ENCODE measurements around the gene MAP7D3. TPM values are rescaled to one million over a fixed set of nuclear protein-coding genes. Genes with fewer than 3 reads are reported as not detected.
A peak's percentile ranks its signal among the peaks of the same experiment; 100 is the strongest.

Gene MAP7D3
- total RNA-seq, 4 donors from 2014 or later: 2.2 to 10.9 (median 5.2) TPM

DNA sequence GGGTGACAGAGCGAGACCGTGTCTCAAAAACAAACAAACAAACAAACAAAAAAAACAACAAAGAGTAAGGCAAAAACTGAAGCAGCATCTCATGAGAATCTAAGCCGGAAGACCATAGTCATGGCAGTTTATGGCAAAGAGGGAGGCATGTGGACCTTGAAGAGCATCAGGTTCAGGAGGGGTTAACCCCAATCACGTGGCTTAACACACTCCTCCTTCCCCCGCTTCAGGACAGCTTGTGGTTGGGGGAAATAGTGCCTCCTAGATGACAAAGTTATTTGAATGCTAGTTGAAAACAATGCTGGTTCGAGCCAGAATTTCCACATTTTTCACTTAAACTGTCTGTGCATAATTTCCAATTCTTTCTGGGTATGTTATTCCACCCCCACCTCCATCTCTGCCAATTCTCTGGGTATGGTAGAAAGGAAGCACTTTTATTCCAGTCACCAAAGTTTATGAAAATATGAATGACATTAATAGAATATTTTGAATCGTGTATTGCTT is 11.7 kb upstream of the MAP7D3 start:
- TF ChIP-seq POLR2AphosphoS5 (IDR thresholded peaks at IDR 0.05): no peak
- no peak for TF ChIP-seq EP300 (IDR thresholded peaks at IDR 0.05; ENCODE audit: low read depth)
- TF ChIP-seq POLR2A (IDR thresholded peaks at IDR 0.05): no peak
- TF ChIP-seq, protein P1, sequence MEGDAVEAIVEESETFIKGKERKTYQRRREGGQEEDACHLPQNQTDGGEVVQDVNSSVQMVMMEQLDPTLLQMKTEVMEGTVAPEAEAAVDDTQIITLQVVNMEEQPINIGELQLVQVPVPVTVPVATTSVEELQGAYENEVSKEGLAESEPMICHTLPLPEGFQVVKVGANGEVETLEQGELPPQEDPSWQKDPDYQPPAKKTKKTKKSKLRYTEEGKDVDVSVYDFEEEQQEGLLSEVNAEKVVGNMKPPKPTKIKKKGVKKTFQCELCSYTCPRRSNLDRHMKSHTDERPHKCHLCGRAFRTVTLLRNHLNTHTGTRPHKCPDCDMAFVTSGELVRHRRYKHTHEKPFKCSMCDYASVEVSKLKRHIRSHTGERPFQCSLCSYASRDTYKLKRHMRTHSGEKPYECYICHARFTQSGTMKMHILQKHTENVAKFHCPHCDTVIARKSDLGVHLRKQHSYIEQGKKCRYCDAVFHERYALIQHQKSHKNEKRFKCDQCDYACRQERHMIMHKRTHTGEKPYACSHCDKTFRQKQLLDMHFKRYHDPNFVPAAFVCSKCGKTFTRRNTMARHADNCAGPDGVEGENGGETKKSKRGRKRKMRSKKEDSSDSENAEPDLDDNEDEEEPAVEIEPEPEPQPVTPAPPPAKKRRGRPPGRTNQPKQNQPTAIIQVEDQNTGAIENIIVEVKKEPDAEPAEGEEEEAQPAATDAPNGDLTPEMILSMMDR (IDR thresholded peaks at IDR 0.05): no peak
- peak overlapping the region in 1 of 4 donors; percentile 37 for H3K27ac ChIP-seq
- in situ Hi-C loops (cut with MboI; ENCODE audit: low pct_ligation_motif_present in 1 of 4, low pct_unique_long_range_greater_than_20kb in 1 of 4, low sequenced_read_pairs in 3 of 4) (loop anchor here in 1 of 4 donors (25.0 kb wide), 1 partner anchor 226 kb away; no protein-coding TSS in a partner anchor), intact Hi-C loops (cut with DNase I; ENCODE audit: low total_unique reads) (no loop called here)
- 64% methylated on average over 7 of the region's 7 CpGs; no CpG with 5 or more reads in 1 of the 2 donors for WGBS, 2 donors (ENCODE audit: low coverage in 1 of 2)
- H3K4me3 ChIP-seq: no peak overlapping the region
- no peaks in the 10 kb centered on the region for H3K9me3 ChIP-seq
- DNase-seq: no peak
- H3K27me3 ChIP-seq: no peaks in the 10 kb centered on the region
- no peaks in the 10 kb centered on the region for H3K4me1 ChIP-seq
- no peaks in the 10 kb centered on the region for H3K36me3 ChIP-seq

- Histone ChIP-seq H3K36me3 (no peaks in the 10 kb centered on the region), H3K27me3 (no peaks in the 10 kb centered on the region), H3K27ac (peak overlapping the region in 1 of 4 donors; percentile 37), H3K4me1 (no peaks in the 10 kb centered on the region), H3K4me3 (no peak overlapping the region), H3K9me3 (no peaks in the 10 kb centered on the region)
- intact Hi-C loops (cut with DNase I; ENCODE audit: low total_unique reads): no loop called here
- TF ChIP-seq, protein P1 (IDR thresholded peaks at IDR 0.05): no peak
- no peak for TF ChIP-seq EP300 (IDR thresholded peaks at IDR 0.05; ENCODE audit: low read depth)
- TF ChIP-seq POLR2AphosphoS5 (IDR thresholded peaks at IDR 0.05): no peak
- no peak for TF ChIP-seq POLR2A (IDR thresholded peaks at IDR 0.05)
- in situ Hi-C loops (cut with MboI; ENCODE audit: low pct_ligation_motif_present in 1 of 4, low pct_unique_long_range_greater_than_20kb in 1 of 4, low sequenced_read_pairs in 3 of 4): loop anchor here in 1 of 4 donors (25.0 kb wide), 1 partner anchor 225 kb away; no protein-coding TSS in a partner anchor
- WGBS, 2 donors (ENCODE audit: low coverage in 1 of 2): 68% methylated on average over 5 of the region's 5 CpGs; no CpG with 5 or more reads in 1 of the 2 donors
- no peak for DNase-seq
These were observed 11.0 kb upstream of the MAP7D3 start for GRCh38 chrX:136262243-136262642.

DNA sequence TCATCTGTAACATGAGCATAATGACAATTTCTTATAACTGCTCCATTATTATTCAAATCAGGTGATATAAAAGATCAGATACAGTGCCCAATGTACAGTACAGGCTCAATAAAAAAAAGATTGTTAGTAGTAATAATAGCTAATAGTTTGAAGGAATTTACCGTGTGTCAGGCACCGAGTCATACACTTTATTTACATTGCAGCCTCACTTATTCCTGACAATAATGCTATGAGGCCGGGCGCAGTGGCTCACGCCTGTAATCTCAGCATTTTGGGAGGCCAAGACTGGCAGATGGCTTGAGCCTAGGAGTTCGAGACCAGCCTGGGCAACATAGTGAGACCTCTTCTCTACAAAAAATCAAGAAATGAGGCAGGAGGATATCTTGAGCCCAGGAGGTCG is 10.1 kb upstream of the MAP7D3 start:
- Histone ChIP-seq H3K36me3 (no peaks in the 10 kb centered on the region), H3K4me3 (no peak overlapping the region), H3K27ac (no peak overlapping the region), H3K27me3 (no peaks in the 10 kb centered on the region), H3K4me1 (no peaks in the 10 kb centered on the region), H3K9me3 (no peaks in the 10 kb centered on the region)
- WGBS, 2 donors (ENCODE audit: low coverage in 1 of 2): 70 to 92% methylated on average over 5 to 7 of the region's 7 CpGs
- TF ChIP-seq EP300 (IDR thresholded peaks at IDR 0.05; ENCODE audit: low read depth): no peak
- TF ChIP-seq, protein P1 (IDR thresholded peaks at IDR 0.05): no peak
- no peak for TF ChIP-seq POLR2A (IDR thresholded peaks at IDR 0.05)
- TF ChIP-seq POLR2AphosphoS5 (IDR thresholded peaks at IDR 0.05): no peak
- DNase-seq: no peak
- in situ Hi-C loops (cut with MboI; ENCODE audit: low pct_ligation_motif_present in 1 of 4, low pct_unique_long_range_greater_than_20kb in 1 of 4, low sequenced_read_pairs in 3 of 4): loop anchor here in 1 of 4 donors (25.0 kb wide), 1 partner anchor 224 kb away; no protein-coding TSS in a partner anchor
- intact Hi-C loops (cut with DNase I; ENCODE audit: low total_unique reads): no loop called here

GRCh38 chrX:136260776-136261175 is 9.6 kb upstream of the MAP7D3 start:
- no peaks in the 10 kb centered on the region for H3K36me3 ChIP-seq
- TF ChIP-seq EP300 (IDR thresholded peaks at IDR 0.05; ENCODE audit: low read depth): no peak
- TF ChIP-seq, protein P1 (IDR thresholded peaks at IDR 0.05): no peak
- TF ChIP-seq POLR2A (IDR thresholded peaks at IDR 0.05): no peak
- no peak for TF ChIP-seq POLR2AphosphoS5 (IDR thresholded peaks at IDR 0.05)
- no peaks in the 10 kb centered on the region for H3K4me1 ChIP-seq
- no peaks in the 10 kb centered on the region for H3K27me3 ChIP-seq
- no peak for DNase-seq
- in situ Hi-C loops (cut with MboI; ENCODE audit: low pct_ligation_motif_present in 1 of 4, low pct_unique_long_range_greater_than_20kb in 1 of 4, low sequenced_read_pairs in 3 of 4) (loop anchor here in 1 of 4 donors (25.0 kb wide), 1 partner anchor 223 kb away; no protein-coding TSS in a partner anchor), intact Hi-C loops (cut with DNase I; ENCODE audit: low total_unique reads) (no loop called here)
- no peak overlapping the region for H3K27ac ChIP-seq
- H3K4me3 ChIP-seq: no peak overlapping the region
- H3K9me3 ChIP-seq: no peaks in the 10 kb centered on the region

Measured in transverse colon (tissue), 4 donors.